ENCODE data around the gene NAA30. TPM values are rescaled to one million over a fixed set of nuclear protein-coding genes. Genes with fewer than 3 reads are reported as not detected.

Gene NAA30
- total RNA-seq, 1 experiment from 2014 or later, result 14.0 TPM

- ChIA-PET CTCF (no interaction called here), POLR2A (no interaction called here), RAD21 (ENCODE audit: low non-redundant PET in 1 of 2, low total read pairs in 2 of 2, uncharacterized antibody in 2 of 2, unreplicated experiment in 2 of 2) (no interaction called here)
- no peak for TF ChIP-seq SP1 (IDR thresholded peaks at IDR 0.05; ENCODE audit: low read depth)
- TF ChIP-seq POLR2A (IDR thresholded peaks at IDR 0.05; ENCODE audit: borderline replicate concordance, extremely low read depth, insufficient read depth, insufficient read length), result no peak
- Histone ChIP-seq H3K4me1 (ENCODE audit: control insufficient read depth in 1 of 2, insufficient read depth in 2 of 2, low read length in 2 of 2) (peaks cover 5 to 20% of the 10 kb centered on the region in 2 experiments), H3K9me3 (ENCODE audit: control insufficient read depth in 1 of 2, insufficient read depth in 1 of 2, low read depth in 1 of 2, low read length in 2 of 2) (no peaks in the 10 kb centered on the region), H3K4me2 (ENCODE audit: low read length) (no peak overlapping the region), H3K79me2 (ENCODE audit: insufficient read depth, low read length) (peaks cover 24% of the 10 kb centered on the region), H4K20me1 (ENCODE audit: insufficient read depth) (no peaks in the 10 kb centered on the region), H3K4me3 (replicated peaks in 1 of 2; ENCODE audit: low read depth in 1 of 2, low read length in 2 of 2) (no peak overlapping the region), H3K9ac (ENCODE audit: low read length) (no peak overlapping the region), H3K27ac (ENCODE audit: low read depth, low read length) (no peak overlapping the region), H3K9me2 (ENCODE audit: insufficient read depth) (no peaks in the 10 kb centered on the region), H2AFZ (ENCODE audit: low read depth, low read length, poor library complexity, severe bottlenecking) (no peak overlapping the region), H3K36me3 (ENCODE audit: control insufficient read depth in 1 of 2, insufficient read depth in 2 of 2, low read length in 2 of 2) (0 out of 4 replicates have a peak, but pooled peaks cover 0 to 3% of the 10 kb centered on the region in 2 experiments), H3K27me3 (ENCODE audit: insufficient read depth, low read length) (no peaks in the 10 kb centered on the region)
- ATAC-seq, result no peak
- BruUV-seq (replicated peaks), result no TSS peak
- intact Hi-C loops (cut with micrococcal nuclease), result no loop called here
- DNase-seq (ENCODE audit: low read depth, low spot score), result no peak
Observed at GRCh38 chr14:57388067-57388466, 2.3 kb upstream of the NAA30 start.

DNA sequence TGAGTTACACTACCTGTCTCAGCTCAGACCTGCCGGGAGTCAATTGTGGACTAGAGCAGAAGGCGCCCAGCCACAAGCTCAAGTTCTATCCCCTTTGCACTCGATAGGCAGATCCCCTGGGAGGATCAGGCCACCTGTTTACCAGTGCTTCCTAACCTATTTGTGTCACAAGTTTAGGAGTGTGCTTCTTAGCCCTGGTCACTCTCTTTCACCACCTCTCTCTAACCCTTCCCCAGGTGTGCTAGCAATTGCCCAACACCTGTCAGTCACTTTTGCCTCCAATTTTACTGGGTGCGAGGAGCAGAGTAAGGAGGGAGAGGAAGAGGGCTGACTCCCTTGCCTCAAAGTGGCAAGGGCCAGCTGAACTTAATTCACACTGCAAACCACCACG is 745 bp upstream of the NAA30 start:
- ChIA-PET CTCF (interaction anchor here (1.5 kb wide), 1 partner anchor 11 kb away, joined by 4 read pairs; no protein-coding TSS in a partner anchor), RAD21 (ENCODE audit: low non-redundant PET in 1 of 2, low total read pairs in 2 of 2, uncharacterized antibody in 2 of 2, unreplicated experiment in 2 of 2) (no interaction called here), POLR2A (no interaction called here)
- no peak for TF ChIP-seq FOSL1 (IDR thresholded peaks at IDR 0.05; ENCODE audit: low read depth)
- TF ChIP-seq CBX3 (IDR thresholded peaks at IDR 0.05; ENCODE audit: low read depth), result 0 out of 2 replicates have a peak, but pooled peaks have one; percentile 12
- peak overlapping the region; percentile 72 for H3K9ac ChIP-seq (ENCODE audit: low read length)
- peaks cover 5 to 17% of the 10 kb centered on the region in 2 experiments for H3K4me1 ChIP-seq (ENCODE audit: control insufficient read depth in 1 of 2, insufficient read depth in 2 of 2, low read length in 2 of 2)
- 0 out of 4 replicates have a peak, but pooled peaks cover 0 to 3% of the 10 kb centered on the region in 2 experiments for H3K36me3 ChIP-seq (ENCODE audit: control insufficient read depth in 1 of 2, insufficient read depth in 2 of 2, low read length in 2 of 2)
- H3K9me3 ChIP-seq (ENCODE audit: control insufficient read depth in 1 of 2, insufficient read depth in 1 of 2, low read depth in 1 of 2, low read length in 2 of 2), result no peaks in the 10 kb centered on the region
- no peaks in the 10 kb centered on the region for H4K20me1 ChIP-seq (ENCODE audit: insufficient read depth)
- BruUV-seq (replicated peaks), result no TSS peak
- H3K79me2 ChIP-seq (ENCODE audit: insufficient read depth, low read length), result peaks cover 39% of the 10 kb centered on the region
- no peaks in the 10 kb centered on the region for H3K9me2 ChIP-seq (ENCODE audit: insufficient read depth)
- peak overlapping the region; percentile 84 for H3K4me2 ChIP-seq (ENCODE audit: low read length)
- DNase-seq (ENCODE audit: low read depth, low spot score) (no peak), ATAC-seq (peak; percentile 19; the same call in 1 of the 2 replicates)
- H2AFZ ChIP-seq (ENCODE audit: low read depth, low read length, poor library complexity, severe bottlenecking), result peak overlapping the region; percentile 64
- H3K27me3 ChIP-seq (ENCODE audit: insufficient read depth, low read length), result no peaks in the 10 kb centered on the region
- H3K27ac ChIP-seq (ENCODE audit: low read depth, low read length), result peak overlapping the region; percentile 65
- peak overlapping the region; percentile 52 to 77 for H3K4me3 ChIP-seq (replicated peaks in 1 of 2; ENCODE audit: low read depth in 1 of 2, low read length in 2 of 2)
- intact Hi-C loops (cut with micrococcal nuclease), result no loop called here
